Measurements from ENCODE around the gene ADAMTS20. TPM values are rescaled to one million over a fixed set of nuclear protein-coding genes. Genes with fewer than 3 reads are reported as not detected.

Gene ADAMTS20
- total RNA-seq (2014; rRNA removed; shearing (Covaris generic)) = 0.94 and 0.98 TPM in 2 replicates

DNA sequence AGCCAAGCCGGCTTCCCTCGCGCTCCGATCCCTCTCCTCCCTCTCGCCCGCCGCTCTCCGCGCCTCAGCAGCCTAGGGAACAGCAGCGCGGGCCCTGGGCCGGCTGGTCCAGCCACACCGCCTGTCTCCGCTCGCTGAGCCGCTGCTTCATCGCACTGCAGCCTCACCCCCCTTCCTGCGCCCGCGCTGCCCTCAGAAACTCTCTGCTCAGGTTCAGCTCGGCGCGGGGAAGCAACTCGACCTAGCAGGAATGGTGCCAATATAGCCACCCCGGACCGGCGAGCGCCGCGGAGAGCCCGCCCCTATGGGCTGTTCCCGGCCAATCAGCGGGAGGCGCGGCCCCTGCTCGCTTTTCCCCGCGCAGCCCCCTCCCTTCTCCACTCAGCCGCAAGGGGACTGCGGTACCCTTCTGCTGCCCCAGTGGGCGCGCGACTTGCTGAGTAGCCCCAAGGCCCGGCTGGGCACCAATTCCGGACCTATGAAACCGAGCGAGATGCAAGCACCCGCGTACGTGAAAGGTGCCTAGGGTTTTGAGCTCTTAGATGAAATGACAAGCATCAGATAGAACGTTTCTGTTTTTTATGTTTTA lies at the start of gene ADAMTS20:
ADAMTS20 (minus strand) TSS at position 233 of the 589 bp plus-strand sequence. CDS start 282 bp downstream, outside the sequence.

Other genes with a start within 250 kb of the ADAMTS20 start
- gene PUS7L, start 206.6 kb upstream of the ADAMTS20 start, total RNA-seq (2014; rRNA removed; shearing (Covaris generic)) = 7.5 and 14.2 TPM in 2 replicates
- 6.1 and 7.2 TPM in 2 replicates for gene IRAK4, start 206.7 kb upstream of the ADAMTS20 start, total RNA-seq (2014; rRNA removed; shearing (Covaris generic))

All from A375 (cell line).